HK-2 (cell line): ENCODE data around the gene BET1.
"Not testable (repeated sequence)": the region's sequence is repeated elsewhere in the genome, so short reads cannot be mapped to it uniquely, and the experiment has no call there.

ENCODE experiments used
- DNase-seq: peaks from one replicate; pipeline ENCODE4 v3.0.0-alpha.2; 2018; ENCODE audit not compliant: unreplicated experiment

BET1 gene

GRCh38 chr7:94004024-94004951 lies at the start of gene BET1:
Gene BET1, minus strand, starts transcription at chr7:94004355. Its CDS starts 139 bp downstream, at chr7:94004216.
- DNase-seq = peak; percentile 86

GRCh38 chr7:94053532-94053931 lies 49.4 kb upstream of the BET1 start:
- DNase-seq = no peak

GRCh38 chr7:94052398-94053180 lies 48.4 kb upstream of the BET1 start:
- no peak for DNase-seq

GRCh38 chr7:94050046-94050445 lies 45.9 kb upstream of the BET1 start:
- DNase-seq = no peak

- no peak for DNase-seq
Observed at GRCh38 chr7:94049615-94050014, 45.5 kb upstream of the BET1 start.

GRCh38 chr7:94048755-94049154 lies 44.6 kb upstream of the BET1 start:
- no peak for DNase-seq

GRCh38 chr7:94047956-94048355 lies 43.8 kb upstream of the BET1 start:
- no peak for DNase-seq

GRCh38 chr7:94045581-94045980 lies 41.4 kb upstream of the BET1 start:
- no peak for DNase-seq

- DNase-seq = no peak
Observed at GRCh38 chr7:94044806-94045205, 40.7 kb upstream of the BET1 start.

GRCh38 chr7:94043299-94043698 lies 39.1 kb upstream of the BET1 start:
- no peak for DNase-seq

GRCh38 chr7:94042381-94042780 lies 38.2 kb upstream of the BET1 start:
- no peak for DNase-seq

- no peak for DNase-seq
Observed at GRCh38 chr7:94041529-94041928, 37.4 kb upstream of the BET1 start.

- DNase-seq = no peak
Observed at GRCh38 chr7:94040254-94040653, 36.1 kb upstream of the BET1 start.

GRCh38 chr7:94039368-94040035 lies 35.3 kb upstream of the BET1 start:
- DNase-seq = no peak

GRCh38 chr7:94031865-94032264 lies 27.7 kb upstream of the BET1 start:
- no peak for DNase-seq

GRCh38 chr7:94030634-94031033 lies 26.5 kb upstream of the BET1 start:
- DNase-seq = no peak

GRCh38 chr7:94029976-94030375 lies 25.8 kb upstream of the BET1 start:
- DNase-seq = no peak

- no peak for DNase-seq
Observed at GRCh38 chr7:94028768-94029167, 24.6 kb upstream of the BET1 start.

GRCh38 chr7:94026619-94027018 lies 22.5 kb upstream of the BET1 start:
- not testable (repeated sequence) for DNase-seq

GRCh38 chr7:94022550-94022949 lies 18.4 kb upstream of the BET1 start:
- peak; percentile 35 for DNase-seq

- DNase-seq = no peak
Observed at GRCh38 chr7:94016786-94017185, 12.6 kb upstream of the BET1 start.

GRCh38 chr7:94015538-94015937 lies 11.4 kb upstream of the BET1 start:
- no peak for DNase-seq
